ENCODE results near the gene HACD3. TPM values are rescaled to one million over a fixed set of nuclear protein-coding genes. Genes with fewer than 3 reads are reported as not detected.

The HACD3 gene, protein sequence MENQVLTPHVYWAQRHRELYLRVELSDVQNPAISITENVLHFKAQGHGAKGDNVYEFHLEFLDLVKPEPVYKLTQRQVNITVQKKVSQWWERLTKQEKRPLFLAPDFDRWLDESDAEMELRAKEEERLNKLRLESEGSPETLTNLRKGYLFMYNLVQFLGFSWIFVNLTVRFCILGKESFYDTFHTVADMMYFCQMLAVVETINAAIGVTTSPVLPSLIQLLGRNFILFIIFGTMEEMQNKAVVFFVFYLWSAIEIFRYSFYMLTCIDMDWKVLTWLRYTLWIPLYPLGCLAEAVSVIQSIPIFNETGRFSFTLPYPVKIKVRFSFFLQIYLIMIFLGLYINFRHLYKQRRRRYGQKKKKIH
- total RNA-seq: 46.1 and 47.7 TPM in 2 replicates

DNA sequence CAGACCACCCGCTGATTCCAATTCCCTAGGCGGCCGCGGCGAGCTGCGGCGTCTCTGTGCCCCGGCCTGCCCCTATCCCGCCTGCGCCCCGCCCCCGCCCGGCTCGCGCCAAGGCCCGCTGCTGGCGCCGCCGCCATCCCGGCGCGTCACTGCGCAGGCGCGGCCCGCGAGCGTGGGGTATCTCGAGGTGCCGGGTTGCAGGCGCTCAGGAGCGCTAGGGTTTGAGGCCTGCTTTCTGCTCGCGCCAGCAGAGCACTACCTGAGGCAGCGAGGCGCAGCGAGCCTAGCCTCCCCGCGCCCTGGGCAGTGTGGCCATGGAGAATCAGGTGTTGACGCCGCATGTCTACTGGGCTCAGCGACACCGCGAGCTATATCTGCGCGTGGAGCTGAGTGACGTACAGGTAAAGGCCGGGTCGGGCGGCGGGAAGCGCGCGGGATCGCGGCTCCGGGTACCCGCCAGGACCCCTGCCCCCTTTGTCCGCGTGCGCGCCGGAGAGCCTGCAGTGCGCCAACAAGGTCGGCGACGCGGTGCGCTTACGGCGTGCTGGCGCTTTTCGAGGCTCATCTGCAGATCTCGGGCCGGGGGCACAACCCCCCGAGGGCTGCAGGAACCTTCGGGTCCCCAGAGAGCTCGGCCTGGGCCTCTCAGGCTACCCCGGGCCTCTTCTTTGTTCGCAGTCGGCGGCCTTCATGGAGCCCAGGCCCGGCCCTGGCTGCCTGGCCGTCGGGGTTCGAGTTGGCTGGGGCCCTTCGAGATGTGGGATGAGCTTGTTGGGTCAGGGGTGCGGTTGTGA is at the start of gene HACD3:
HACD3 (plus strand) TSS at position 146 of the 794 bp plus-strand sequence; CDS start at position 315, 169 bp downstream.

DNA sequence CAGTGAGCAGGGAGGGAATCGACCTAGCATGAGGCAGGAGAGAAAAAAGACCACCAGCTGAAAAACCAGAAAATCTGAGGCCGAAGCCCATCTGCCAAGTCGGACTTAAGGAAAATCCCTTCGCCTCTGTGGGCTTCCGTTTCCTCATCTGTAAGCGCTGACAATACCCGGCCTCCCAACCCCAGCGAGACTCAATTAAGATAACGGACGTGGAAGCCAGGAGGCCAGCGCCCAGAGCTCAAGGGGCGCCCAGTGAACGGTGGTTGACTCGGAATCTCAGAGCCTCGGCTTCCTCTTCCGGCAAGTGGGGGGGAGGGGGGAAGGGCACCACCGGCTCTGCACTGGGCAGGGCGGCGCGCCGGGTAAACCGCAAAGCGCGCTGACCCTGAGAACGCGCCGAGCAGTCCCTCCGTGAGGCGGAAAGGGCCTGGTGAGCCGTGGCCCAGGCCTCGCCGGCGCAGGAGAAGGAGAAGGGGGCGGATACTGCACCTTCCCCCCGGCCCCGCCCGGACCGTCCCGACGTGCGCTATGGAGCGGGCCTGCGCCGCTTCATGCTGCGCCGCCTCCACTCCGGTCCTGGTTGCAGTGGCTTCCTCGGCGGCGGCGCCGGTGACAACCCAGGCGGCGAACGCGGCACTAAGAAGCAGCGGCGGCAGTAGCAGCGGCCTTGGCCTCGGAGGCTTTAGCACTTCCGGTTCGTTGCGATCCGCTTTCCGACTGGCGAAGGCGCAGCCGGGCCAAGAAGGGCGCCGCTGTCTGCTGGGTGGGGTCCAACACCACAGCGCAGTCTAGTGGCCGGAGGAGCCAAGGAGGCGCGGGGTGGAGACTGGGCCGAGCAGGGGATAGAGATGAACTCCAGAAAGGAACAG is 13.0 kb upstream of the HACD3 start, which contains the start of gene DPP8:
DPP8 (minus strand) TSS at position 693 of the 869 bp plus-strand sequence. CDS start 5,136 bp downstream, outside the sequence.

DNA sequence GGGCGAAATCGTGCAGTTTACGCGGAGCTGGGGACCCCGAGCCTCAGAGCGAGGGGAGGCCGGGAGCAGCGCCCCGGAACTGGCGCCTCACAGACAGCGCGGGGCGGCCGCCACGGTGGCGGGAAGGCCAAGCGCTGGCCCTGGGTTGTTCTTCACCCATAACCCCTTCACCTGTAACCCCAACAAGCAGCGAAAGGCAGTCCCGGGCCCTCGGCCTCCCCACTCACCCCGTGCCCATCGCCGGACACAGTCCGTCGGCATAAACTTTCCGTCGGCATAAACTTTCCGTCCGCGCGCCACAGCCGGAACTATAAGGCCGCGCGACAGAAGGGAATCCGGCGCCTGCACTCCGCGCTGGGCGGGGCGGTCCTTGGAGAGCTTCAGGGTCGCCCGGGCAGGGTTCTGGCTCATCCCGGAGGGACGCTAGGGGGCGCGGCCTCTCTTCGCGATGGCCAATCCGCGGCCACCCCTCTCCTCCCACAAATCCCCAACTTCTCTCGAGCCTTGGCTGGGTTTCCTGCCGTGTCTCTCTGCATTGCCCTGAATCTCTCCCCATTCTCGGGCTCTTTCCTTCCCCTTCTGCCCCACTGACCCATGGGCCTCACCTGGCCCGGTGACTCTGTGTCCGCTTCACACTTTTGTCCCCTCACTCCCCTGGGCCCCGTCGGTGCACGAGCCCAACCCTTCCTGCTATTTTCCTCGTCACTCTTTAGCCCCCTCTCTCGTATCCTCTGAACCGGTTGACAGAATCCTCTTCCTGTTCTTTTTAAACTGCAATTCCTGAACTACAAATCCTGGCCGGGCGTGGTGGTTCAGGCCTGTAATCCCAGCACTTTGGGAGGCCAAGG is 80.8 kb downstream of the HACD3 start, which contains the start of gene INTS14:
INTS14 (minus strand) TSS at position 261 of the 848 bp plus-strand sequence. CDS start 3,751 bp downstream, outside the sequence.

DNA sequence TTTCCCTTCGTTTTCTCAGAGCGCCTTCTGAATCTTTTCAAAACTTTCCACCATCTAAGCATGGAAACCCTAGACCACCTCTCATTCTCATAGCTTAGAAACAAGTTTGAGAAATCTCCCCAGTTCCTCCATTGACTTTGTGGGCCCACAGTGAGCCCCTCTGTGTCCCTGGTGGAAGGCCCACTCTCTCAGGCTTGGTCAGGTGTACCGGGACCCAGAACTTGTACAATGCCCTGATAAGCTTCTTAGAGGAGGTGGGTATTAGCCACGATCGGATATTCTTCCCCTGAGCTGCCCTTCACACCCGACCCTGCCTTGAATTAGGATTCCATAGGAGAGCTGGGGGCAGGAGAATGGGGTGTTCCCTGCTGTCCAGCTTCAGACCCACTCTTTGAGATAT is 91.4 kb downstream of the HACD3 start, which contains the start of gene SLC24A1:
SLC24A1 (plus strand) TSS at position 301 of the 400 bp plus-strand sequence. CDS start 2,143 bp downstream, outside the sequence.

Other genes starting within 250 kb of the HACD3 start
- 4.0 and 5.2 TPM in 2 replicates for gene PARP16, start 243.6 kb upstream of the HACD3 start, total RNA-seq
- gene RNU5A-1, start 234.4 kb upstream of the HACD3 start, total RNA-seq: not detected in 2 replicates
- not detected in 2 replicates for gene RNU5B-1, start 225.8 kb upstream of the HACD3 start, total RNA-seq
- not detected in 2 replicates for gene IGDCC3, start 152.5 kb upstream of the HACD3 start, total RNA-seq
- 1.2 and 2.1 TPM in 2 replicates for gene IGDCC4, start 107.5 kb upstream of the HACD3 start, total RNA-seq
- 20.4 and 20.8 TPM in 2 replicates for gene DPP8, start 12.8 kb upstream of the HACD3 start, total RNA-seq
- 23.3 and 26.0 TPM in 2 replicates for gene INTS14, start 80.7 kb downstream of the HACD3 start, total RNA-seq
- 3.5 and 9.5 TPM in 2 replicates for gene SLC24A1, start 91.5 kb downstream of the HACD3 start, total RNA-seq